ENCODE measurements around the gene NCR2. TPM values are rescaled to one million over a fixed set of nuclear protein-coding genes. Genes with fewer than 3 reads are reported as not detected.

NCR2 gene
- polyA plus RNA-seq, 1 of the 3 experiments (the other 2 are of a cell fraction) = not detected

- no peaks in the 10 kb centered on the region for H3F3A ChIP-seq (replicated peaks; ENCODE audit: insufficient read depth)
- no peaks in the 10 kb centered on the region for H3K36me3 ChIP-seq (replicated peaks in 1 of 2; ENCODE audit: control insufficient read depth in 1 of 2, insufficient read depth in 2 of 2, low read length in 1 of 2)
- no peaks in the 10 kb centered on the region; the same call in 1 of the 2 replicates for H3K27me3 ChIP-seq (ENCODE audit: insufficient read depth)
- 43% methylated on average over 4 of the region's 4 CpGs for WGBS (ENCODE audit: low lambda C conversion rate)
- H3K79me2 ChIP-seq (ENCODE audit: insufficient read depth) = no peaks in the 10 kb centered on the region
- H3K27ac ChIP-seq (ENCODE audit: low read depth in 2 of 2, low read length in 1 of 2) = no peak overlapping the region
- no peak for DNase-seq
- H2AFZ ChIP-seq (ENCODE audit: low read depth) = no peak overlapping the region
- no peaks in the 10 kb centered on the region for H3K9me3 ChIP-seq
- H3K9me2 ChIP-seq = no peaks in the 10 kb centered on the region
- no peak overlapping the region for H3K4me3 ChIP-seq (ENCODE audit: low read depth in 2 of 2, low read length in 1 of 2)
- H3K9ac ChIP-seq = no peak overlapping the region
- TF ChIP-seq ELF1 (IDR thresholded peaks at IDR 0.05) = no peak
- TF ChIP-seq USF2 (IDR thresholded peaks at IDR 0.05; ENCODE audit: borderline replicate concordance, low read depth, low read length) = no peak
- TF ChIP-seq GABPA (IDR thresholded peaks at IDR 0.05; ENCODE audit: low read depth) = no peak
- no peak for TF ChIP-seq FOXM1 (IDR thresholded peaks at IDR 0.05; ENCODE audit: low read depth)
- no peak for TF ChIP-seq FOXJ3 (CRISPR knock-in tag; IDR thresholded peaks at IDR 0.05)
- no peak for TF ChIP-seq REST (IDR thresholded peaks at IDR 0.05; ENCODE audit: low read depth, low read length)
- TF ChIP-seq NRF1 (IDR thresholded peaks at IDR 0.05; ENCODE audit: low read depth, low read length) = no peak
- no peak for TF ChIP-seq NFIC (IDR thresholded peaks at IDR 0.05; ENCODE audit: borderline replicate concordance)
- TF ChIP-seq RXRA (IDR thresholded peaks at IDR 0.05; ENCODE audit: borderline replicate concordance, low read depth) = no peak
- no peak for TF ChIP-seq MAX (IDR thresholded peaks at IDR 0.05; ENCODE audit: low read depth)
- TF ChIP-seq JUND (IDR thresholded peaks at IDR 0.05) = no peak
- no peak for TF ChIP-seq USF1 (IDR thresholded peaks at IDR 0.05; ENCODE audit: borderline replicate concordance, low read depth)
- TF ChIP-seq CTCF (IDR thresholded peaks at IDR 0.05) = no peak
- TF ChIP-seq FOSL2 (IDR thresholded peaks at IDR 0.05; ENCODE audit: borderline replicate concordance, low read depth) = no peak
- TF ChIP-seq TEAD4 (IDR thresholded peaks at IDR 0.05; ENCODE audit: borderline replicate concordance, insufficient read depth) = no peak
- no peak for TF ChIP-seq POLR2AphosphoS5 (IDR thresholded peaks at IDR 0.05; ENCODE audit: low read depth, low read length)
- no peak for TF ChIP-seq EP300 (IDR thresholded peaks at IDR 0.05; ENCODE audit: borderline replicate concordance in 1 of 2, low read depth in 1 of 2, low read length in 1 of 2)
- no peak for TF ChIP-seq CHD2 (IDR thresholded peaks at IDR 0.05; ENCODE audit: low read length, partially characterized antibody)
- no peak for TF ChIP-seq RCOR1 (IDR thresholded peaks at IDR 0.05; ENCODE audit: low read length)
- POLR2A ChIA-PET = no interaction called here
- CTCF ChIA-PET = interaction anchor here (1.2 kb wide), 1 partner anchor 11 kb away, joined by 3 read pairs; no protein-coding TSS in a partner anchor
- H3K4me2 ChIP-seq = no peak overlapping the region
- peaks cover 0 to 4% of the 10 kb centered on the region in 2 experiments; a peak in 1 of 4 replicates for H3K4me1 ChIP-seq (ENCODE audit: control insufficient read depth in 1 of 2, insufficient read depth in 2 of 2, low read depth in 1 of 2, low read length in 1 of 2)
- no peaks in the 10 kb centered on the region for H4K20me1 ChIP-seq (ENCODE audit: insufficient read depth)
Observed at GRCh38 chr6:41289815-41290214, 45.6 kb upstream of the NCR2 start.

Data from SK-N-SH (cell line).